ENCODE data around the gene MBTPS1. TPM values are rescaled to one million over a fixed set of nuclear protein-coding genes. Genes with fewer than 3 reads are reported as not detected.

Gene MBTPS1
- total and polyA plus RNA-seq, 2 experiments from 2014 or later: 18.1 to 49.3 TPM

GRCh38 chr16:84029297-84030047 lies 87.3 kb downstream of the MBTPS1 start (continued):
- TF ChIP-seq ZNF462 (CRISPR knock-in tag; IDR thresholded peaks at IDR 0.05): no peak

DNA sequence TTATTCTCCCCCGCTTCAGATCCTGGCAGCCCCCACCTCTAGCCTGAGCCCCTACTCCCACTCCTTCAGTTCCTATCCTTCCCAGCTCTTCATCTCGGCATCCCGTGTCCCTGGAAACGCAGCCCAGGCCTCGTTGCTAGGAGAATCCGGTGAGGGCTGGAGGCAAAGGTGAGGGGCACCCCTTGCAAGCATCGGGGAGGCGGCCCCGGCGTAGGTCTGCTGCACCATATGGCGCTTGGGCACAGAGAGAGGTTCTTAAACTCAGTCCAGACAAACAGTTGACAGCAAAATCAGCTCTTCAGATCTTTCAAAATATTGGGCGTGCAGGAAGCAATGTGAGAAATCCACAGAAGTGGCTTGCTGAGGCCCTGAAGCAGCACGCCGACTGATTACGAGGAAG lies 89.1 kb downstream of the MBTPS1 start:
- Mint-ChIP-seq H3K4me1 (peaks cover 17% of the 10 kb centered on the region), H3K4me3 (no peak overlapping the region), H3K9me3 (no peaks in the 10 kb centered on the region; the same call in 2 of the 3 replicates), H3K27ac (no peak overlapping the region), H3K36me3 (ENCODE audit: low read depth) (no peaks in the 10 kb centered on the region), H3K27me3 (ENCODE audit: insufficient read depth, low read depth, poor library complexity) (peaks cover 12% of the 10 kb centered on the region)
- H3K79me2 ChIP-seq (replicated peaks; ENCODE audit: insufficient read depth): no peaks in the 10 kb centered on the region
- H4K20me1 ChIP-seq (replicated peaks; ENCODE audit: insufficient read depth): no peaks in the 10 kb centered on the region
- 0 out of 2 replicates have a peak overlapping the region, but pooled peaks have one; percentile 38 for H2AFZ ChIP-seq
- H3K9me2 ChIP-seq (ENCODE audit: insufficient read depth): no peaks in the 10 kb centered on the region
- H3F3A ChIP-seq (replicated peaks; ENCODE audit: low read depth): no peaks in the 10 kb centered on the region
- no peak for ATAC-seq
- no peaks in the 10 kb centered on the region for H3K27me3 ChIP-seq (ENCODE audit: insufficient read depth)
- H3K36me3 ChIP-seq (ENCODE audit: insufficient read depth): no peaks in the 10 kb centered on the region
- no peak overlapping the region for H3K4me3 ChIP-seq
- no peak overlapping the region for H3K4me2 ChIP-seq
- no peak overlapping the region for H3K27ac ChIP-seq (ENCODE audit: low read depth)
- no peak for DNase-seq (ENCODE audit: low spot score)
- H3K4me1 ChIP-seq (ENCODE audit: insufficient read depth): no peaks in the 10 kb centered on the region
- TF ChIP-seq POLR2AphosphoS5 (IDR thresholded peaks at IDR 0.05; ENCODE audit: low read depth) (no peak), CREB1 (CRISPR knock-in tag; IDR thresholded peaks at IDR 0.05; ENCODE audit: low read depth) (no peak), EZH2 (IDR thresholded peaks at IDR 0.05; ENCODE audit: low read depth, unreplicated experiment) (no peak), JUNB (IDR thresholded peaks at IDR 0.05; ENCODE audit: unreplicated experiment) (no peak), CTCF (conservative IDR thresholded peaks at IDR 0.05; ENCODE audit: low read depth in 2 of 2) (no peak), ZNF114 (CRISPR knock-in tag; IDR thresholded peaks at IDR 0.05) (no peak), EZH2phosphoT487 (IDR thresholded peaks at IDR 0.05; ENCODE audit: unreplicated experiment) (no peak)

All from GM23338 (cell line).